ENCODE results near the gene MVK.

DNA sequence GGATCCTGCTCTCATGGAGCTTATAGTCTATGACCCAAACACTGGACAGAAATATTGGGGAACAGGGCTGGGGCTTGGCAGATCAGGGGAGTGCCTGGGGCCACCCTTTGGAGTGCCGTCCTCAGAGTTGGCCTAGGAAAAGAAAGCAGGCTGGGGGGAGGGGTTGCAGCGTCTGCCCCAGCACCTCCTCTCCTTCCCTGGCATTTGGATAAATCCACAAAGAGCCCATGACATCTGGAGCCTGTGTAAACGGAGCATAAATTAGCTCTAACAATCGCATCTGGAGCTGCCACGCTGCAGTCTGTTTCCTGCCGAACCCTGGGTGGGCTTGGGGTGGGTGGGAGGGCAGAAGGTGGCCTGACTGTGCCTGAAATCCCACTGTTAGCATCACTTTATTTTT, 63.8 kb downstream of the MVK start:
- TF ChIP-seq, protein P1, sequence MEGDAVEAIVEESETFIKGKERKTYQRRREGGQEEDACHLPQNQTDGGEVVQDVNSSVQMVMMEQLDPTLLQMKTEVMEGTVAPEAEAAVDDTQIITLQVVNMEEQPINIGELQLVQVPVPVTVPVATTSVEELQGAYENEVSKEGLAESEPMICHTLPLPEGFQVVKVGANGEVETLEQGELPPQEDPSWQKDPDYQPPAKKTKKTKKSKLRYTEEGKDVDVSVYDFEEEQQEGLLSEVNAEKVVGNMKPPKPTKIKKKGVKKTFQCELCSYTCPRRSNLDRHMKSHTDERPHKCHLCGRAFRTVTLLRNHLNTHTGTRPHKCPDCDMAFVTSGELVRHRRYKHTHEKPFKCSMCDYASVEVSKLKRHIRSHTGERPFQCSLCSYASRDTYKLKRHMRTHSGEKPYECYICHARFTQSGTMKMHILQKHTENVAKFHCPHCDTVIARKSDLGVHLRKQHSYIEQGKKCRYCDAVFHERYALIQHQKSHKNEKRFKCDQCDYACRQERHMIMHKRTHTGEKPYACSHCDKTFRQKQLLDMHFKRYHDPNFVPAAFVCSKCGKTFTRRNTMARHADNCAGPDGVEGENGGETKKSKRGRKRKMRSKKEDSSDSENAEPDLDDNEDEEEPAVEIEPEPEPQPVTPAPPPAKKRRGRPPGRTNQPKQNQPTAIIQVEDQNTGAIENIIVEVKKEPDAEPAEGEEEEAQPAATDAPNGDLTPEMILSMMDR (IDR thresholded peaks at IDR 0.05): no peak
- no peak for TF ChIP-seq POLR2A (IDR thresholded peaks at IDR 0.05)

All from body of pancreas (tissue), 4 donors.